Retinal pigment epithelial cell (primary cell): ENCODE measurements around the gene CD72.
"Not testable (repeated sequence)": the region's sequence is repeated elsewhere in the genome, so short reads cannot be mapped to it uniquely, and the experiment has no call there.

Experiments
- DNase-seq: peaks from one replicate; pipeline ENCODE4 v3.0.0-alpha.2; 2010; ENCODE audit warnings: low read depth
- H3K4me3 ChIP-seq: 2 replicates; pipeline ENCODE4 v1.5.1; 2011; ENCODE audit warnings: mild to moderate bottlenecking, low read length, control low read depth, moderate library complexity
- CTCF ChIP-seq: conservative IDR thresholded peaks from 2 replicates; pipeline ENCODE4 v1.5.1; 2011; ENCODE audit warnings: low read depth, low read length, control low read depth, inconsistent platforms

CD72 gene

GRCh38 chr9:35649431-35650340 lies 31.5 kb upstream of the CD72 start:
- no peak for DNase-seq

GRCh38 chr9:35646533-35647265 lies 28.5 kb upstream of the CD72 start:
- DNase-seq, result no peak
- peak; percentile 83 for TF ChIP-seq CTCF
- peak overlapping the region; percentile 75 for H3K4me3 ChIP-seq

More at GRCh38 chr9:35649431-35650340, 31.5 kb upstream of the CD72 start:
- no peak for TF ChIP-seq CTCF
- no peak overlapping the region for H3K4me3 ChIP-seq

- no peak for DNase-seq
- TF ChIP-seq CTCF, result peak; percentile 13
- peak overlapping the region; percentile 75 for H3K4me3 ChIP-seq
These were observed 27.9 kb upstream of the CD72 start for GRCh38 chr9:35646153-35646532.

- peak overlapping the region; percentile 75 for H3K4me3 ChIP-seq
- not testable (repeated sequence) for DNase-seq
These were observed 27.5 kb upstream of the CD72 start for GRCh38 chr9:35645736-35646135.

- DNase-seq, result no peak
- no peak for TF ChIP-seq CTCF
- no peak overlapping the region for H3K4me3 ChIP-seq
These were observed 24.8 kb upstream of the CD72 start for GRCh38 chr9:35643046-35643445.

- H3K4me3 ChIP-seq, DNase-seq: not testable (repeated sequence)
These were observed 23.3 kb upstream of the CD72 start for GRCh38 chr9:35641478-35641877.

GRCh38 chr9:35640431-35640830 lies 22.2 kb upstream of the CD72 start:
- not testable (repeated sequence) for H3K4me3 ChIP-seq, DNase-seq

- DNase-seq, result no peak
- no peak overlapping the region for H3K4me3 ChIP-seq
- no peak for TF ChIP-seq CTCF
These were observed 21.4 kb upstream of the CD72 start for GRCh38 chr9:35639631-35640030.

- not testable (repeated sequence) for DNase-seq, H3K4me3 ChIP-seq
These were observed 21.0 kb upstream of the CD72 start for GRCh38 chr9:35639225-35639624.

GRCh38 chr9:35638751-35639150 lies 20.5 kb upstream of the CD72 start:
- not testable (repeated sequence) for DNase-seq, H3K4me3 ChIP-seq

- not testable (repeated sequence) for H3K4me3 ChIP-seq, DNase-seq
These were observed 19.3 kb upstream of the CD72 start for GRCh38 chr9:35637427-35637955.

GRCh38 chr9:35636877-35637246 lies 18.6 kb upstream of the CD72 start:
- H3K4me3 ChIP-seq, result not testable (repeated sequence)

More at GRCh38 chr9:35636877-35637246, 18.6 kb upstream of the CD72 start:
- not testable (repeated sequence) for DNase-seq
